GM19438 (cell line): ENCODE measurements around the gene SPTBN1.
"Not testable (repeated sequence)": the region's sequence is repeated elsewhere in the genome, so short reads cannot be mapped to it uniquely, and the experiment has no call there.

ENCODE experiments used
- ATAC-seq: cut with Tn5 transposase; IDR thresholded peaks from one replicate; pipeline ENCODE4 v1.9.1; 2021; ENCODE audit warnings: low read depth; ENCODE audit not compliant: unreplicated experiment

SPTBN1 gene

DNA sequence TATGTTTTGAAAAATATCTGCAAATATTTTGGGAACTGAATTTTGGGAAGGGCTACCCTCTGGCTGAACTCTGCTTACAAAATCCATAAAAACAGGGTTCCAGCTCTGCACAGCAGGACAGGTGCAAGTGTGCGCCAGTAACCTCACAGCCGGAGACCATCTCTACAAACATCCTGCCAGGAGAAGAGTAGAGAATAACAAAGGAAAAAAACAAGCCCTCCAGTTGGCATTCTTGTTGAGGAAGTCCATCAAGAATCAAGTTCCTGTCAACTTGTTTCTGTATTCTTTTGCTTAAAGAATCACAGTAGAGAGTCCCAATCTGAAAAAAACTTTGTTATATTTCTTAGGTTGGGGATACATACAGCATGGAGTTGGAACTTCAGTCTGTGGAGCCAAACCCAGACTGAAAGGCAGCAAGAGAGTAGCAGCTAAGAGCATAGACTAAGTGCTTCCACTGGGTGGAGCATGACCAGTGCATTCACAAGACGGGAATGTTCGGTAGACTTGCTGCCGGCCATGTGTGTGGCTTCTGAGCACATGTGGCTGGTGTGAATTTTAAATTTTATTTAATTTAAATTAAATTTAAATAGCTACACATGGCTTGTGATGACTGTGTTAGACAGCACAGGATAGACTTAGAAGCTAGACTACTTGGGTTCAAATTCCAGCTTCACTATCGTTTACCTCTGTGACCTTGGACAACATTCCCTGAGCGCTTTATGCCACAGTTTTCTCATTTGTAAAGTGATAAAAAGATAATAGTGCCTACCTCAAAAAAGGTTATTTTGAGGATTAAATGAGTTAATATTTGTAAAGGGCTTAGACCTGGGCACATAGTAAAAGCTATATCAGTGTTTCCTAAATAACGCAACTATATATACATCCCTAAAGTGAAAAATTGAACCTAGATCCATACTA, 41.9 kb downstream of the SPTBN1 start:
- ATAC-seq = no peak

- no peak for ATAC-seq
Observed at GRCh38 chr2:54499661-54500060, 43.5 kb downstream of the SPTBN1 start.

- no peak for ATAC-seq
Observed at GRCh38 chr2:54500404-54501205, 44.5 kb downstream of the SPTBN1 start.

- no peak for ATAC-seq
Observed at GRCh38 chr2:54502731-54503130, 46.6 kb downstream of the SPTBN1 start.

GRCh38 chr2:54503192-54503591, 47.1 kb downstream of the SPTBN1 start:
- ATAC-seq = no peak

- ATAC-seq = no peak
Observed at GRCh38 chr2:54503828-54504227, 47.7 kb downstream of the SPTBN1 start.

GRCh38 chr2:54504866-54505265, 48.7 kb downstream of the SPTBN1 start:
- no peak for ATAC-seq

DNA sequence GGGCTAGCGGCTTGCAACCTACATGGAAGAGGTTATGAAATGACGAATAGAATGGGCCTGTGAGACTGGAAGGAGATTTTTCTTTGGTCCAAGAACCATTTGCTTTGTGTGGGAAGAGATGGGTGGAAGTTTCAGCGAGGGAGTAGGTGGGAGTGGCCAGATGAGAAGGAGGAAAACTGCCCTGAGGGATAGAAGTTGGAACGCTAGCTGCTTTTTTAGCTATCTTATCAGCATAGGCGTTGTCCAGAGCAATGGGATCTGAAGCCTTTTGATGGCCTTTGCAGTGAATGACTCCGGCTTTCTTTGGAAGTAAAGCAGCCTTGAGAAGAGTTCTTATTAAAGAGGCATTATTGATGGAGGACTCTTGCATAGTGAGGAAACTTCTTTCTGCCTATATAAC, 52.4 kb downstream of the SPTBN1 start:
- ATAC-seq = no peak

- ATAC-seq = not testable (repeated sequence)
Observed at GRCh38 chr2:54509043-54509442, 52.9 kb downstream of the SPTBN1 start.

- ATAC-seq = no peak
Observed at GRCh38 chr2:54510916-54511315, 54.8 kb downstream of the SPTBN1 start.

DNA sequence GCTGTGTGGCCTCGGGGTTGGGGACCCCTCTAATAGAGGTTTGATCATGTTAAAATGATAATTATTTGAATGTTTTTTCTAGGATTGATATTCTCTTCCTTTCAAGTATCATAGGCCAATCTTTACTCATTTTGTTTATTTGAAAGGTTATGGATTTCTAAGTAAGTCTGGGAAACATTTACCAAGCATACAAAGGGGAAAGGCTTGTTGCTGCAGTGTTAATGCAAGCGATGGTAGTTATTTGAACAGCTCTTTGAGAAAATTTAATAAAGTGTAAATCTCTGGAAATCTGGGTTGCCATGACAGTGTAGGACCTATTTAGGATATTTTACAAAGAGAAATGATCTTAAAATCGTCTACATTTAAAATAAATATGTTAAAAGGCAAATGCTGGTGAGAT, 56.1 kb downstream of the SPTBN1 start:
- no peak for ATAC-seq

DNA sequence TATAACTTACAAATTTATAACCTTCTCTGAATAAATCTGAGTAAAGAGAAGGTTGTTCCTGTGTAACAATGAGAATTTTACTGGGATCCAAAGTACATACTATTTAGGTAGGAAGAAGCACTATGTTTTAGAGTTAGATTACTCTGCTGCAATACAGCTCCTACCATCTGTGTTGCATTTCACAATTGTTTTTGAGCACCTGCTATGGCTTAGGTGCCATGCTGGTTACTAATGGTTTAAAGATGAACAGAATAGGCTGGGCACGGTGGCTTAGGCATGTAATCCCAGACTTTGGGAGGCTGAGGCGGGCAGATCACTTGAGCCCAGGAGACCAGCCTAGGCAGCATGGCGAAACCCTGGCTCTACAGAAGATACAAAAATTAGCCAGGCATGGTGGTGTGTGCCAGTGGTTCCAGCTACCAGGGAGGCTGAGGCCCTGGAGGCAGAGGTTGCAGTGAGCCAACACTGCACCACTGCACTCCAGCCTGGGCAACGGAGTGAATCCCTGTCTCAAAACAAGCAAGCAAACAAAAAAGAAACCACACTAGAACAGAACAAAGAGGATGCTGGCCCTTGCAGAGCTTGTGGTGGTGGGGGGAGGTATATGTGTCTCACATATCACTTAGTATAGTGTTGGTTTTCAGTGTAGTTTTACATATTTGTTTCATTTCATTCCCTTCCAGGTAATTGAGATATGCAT, 56.7 kb downstream of the SPTBN1 start:
- ATAC-seq = no peak

- ATAC-seq = no peak
Observed at GRCh38 chr2:54513363-54513715, 57.2 kb downstream of the SPTBN1 start.

DNA sequence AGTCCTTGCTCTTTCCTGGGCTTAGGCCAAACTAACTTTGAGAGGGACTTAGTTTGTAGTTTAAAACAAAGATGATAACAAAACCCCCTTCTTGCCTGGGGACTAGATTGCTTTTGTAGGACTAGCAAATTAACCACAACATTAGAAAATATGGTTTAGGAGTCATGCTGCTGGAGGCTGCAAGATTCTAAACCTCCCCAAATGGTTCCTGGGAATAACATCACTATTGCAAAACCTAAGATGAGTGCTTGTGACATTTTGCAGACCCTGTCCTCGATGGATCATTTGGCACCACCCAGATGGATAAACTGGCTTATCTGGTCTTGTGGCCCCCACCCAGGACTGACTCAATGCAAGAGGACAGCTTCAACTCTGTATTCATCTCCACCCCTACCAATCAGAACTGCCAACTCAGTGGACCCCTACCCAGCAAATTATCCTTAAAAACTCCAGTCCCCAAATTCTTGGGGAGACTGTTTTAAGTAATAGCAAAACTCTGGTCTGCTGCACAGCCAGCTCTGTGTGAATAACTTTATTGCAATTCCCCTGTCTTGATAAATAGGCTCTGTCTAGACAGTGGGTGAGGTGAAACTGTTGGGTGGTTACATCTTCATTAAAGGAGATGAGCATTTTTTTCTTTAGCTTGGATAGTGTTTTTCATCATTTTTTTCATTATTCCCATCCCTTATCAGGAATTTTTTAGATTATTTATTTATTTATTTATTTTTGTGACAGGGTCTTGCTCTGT, 58.9 kb downstream of the SPTBN1 start:
- ATAC-seq = no peak

GRCh38 chr2:54516842-54517241, 60.7 kb downstream of the SPTBN1 start:
- no peak for ATAC-seq

- ATAC-seq = not testable (repeated sequence)
Observed at GRCh38 chr2:54518016-54518415, 61.9 kb downstream of the SPTBN1 start.

DNA sequence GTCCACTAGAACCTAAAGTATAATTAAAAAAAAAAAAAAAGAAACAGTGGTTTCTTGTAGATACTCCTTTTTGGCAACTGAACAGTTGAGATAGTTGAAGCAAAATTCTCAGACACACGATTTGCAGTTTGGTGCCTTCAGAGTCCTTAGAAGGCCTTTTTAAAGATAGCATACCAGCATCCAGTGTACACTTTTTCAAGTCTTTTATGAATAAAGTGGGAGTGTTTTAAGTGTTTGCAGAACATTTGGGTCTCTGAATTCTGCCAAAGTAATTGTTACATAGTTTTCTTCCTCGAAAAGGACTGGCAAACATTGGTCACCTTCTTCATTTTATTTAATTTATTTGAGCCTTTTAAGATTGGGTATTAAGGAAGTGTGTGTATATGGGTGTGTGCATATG, 62.3 kb downstream of the SPTBN1 start:
- no peak for ATAC-seq

DNA sequence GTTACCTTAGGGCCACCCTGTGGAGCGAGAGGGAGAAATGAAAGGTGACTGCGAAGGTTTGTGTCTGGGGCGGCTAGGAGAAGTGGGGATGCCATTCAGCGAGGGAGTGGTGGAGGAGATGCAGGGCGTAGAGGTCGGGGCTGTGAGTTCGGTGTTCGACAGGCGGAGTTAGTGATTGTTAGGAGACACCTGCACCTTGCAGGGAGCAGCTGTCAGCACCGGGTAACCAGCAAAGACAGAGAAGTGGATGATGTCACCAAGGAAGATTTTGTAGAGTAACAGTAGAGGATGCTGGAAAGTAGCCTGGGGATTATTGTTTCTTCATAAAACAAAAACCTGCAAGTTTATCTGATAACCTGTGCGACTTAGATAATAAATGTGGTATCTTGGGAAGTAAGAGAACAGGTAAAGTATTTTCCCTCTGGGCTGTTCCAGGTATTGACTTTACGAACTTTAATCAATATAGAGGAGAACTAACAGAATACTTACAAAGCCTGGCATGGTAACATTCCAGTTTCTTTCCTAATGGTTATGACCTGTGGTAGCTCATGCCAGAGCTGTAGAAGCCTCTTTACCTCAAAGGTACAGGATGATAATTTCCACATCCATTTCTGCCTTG, 63.8 kb downstream of the SPTBN1 start:
- no peak for ATAC-seq

DNA sequence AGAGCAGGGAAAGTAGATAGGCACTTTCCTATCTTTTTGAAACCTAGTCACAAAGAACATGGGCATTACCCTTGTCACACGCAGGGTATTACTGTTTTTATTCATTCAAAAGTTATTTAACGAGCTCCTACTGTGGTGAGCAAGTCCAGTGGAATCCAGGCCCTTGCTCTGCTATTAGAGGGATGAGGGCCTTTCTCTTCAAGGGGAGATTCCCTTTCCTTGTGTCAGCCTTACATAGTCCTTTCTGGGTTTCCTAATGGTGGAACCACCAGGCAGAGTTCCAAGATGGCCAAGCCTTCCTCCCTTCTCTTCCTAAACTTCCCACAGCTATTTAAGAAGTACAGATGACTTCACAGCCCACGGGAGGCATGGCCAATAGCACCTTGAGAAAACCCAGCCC, 64.6 kb downstream of the SPTBN1 start:
- no peak for ATAC-seq
